SU-DHL-6 (cell line): Measurements from ENCODE around the gene CPLX3.
A peak's percentile ranks its signal among the peaks of the same experiment; 100 is the strongest.

Experiments
- H2AFZ ChIP-seq: fragments of 200-600 bp; sonication (generic); 2 replicates; pipeline ENCODE4 v1.6.1; 2014; ENCODE audit warnings: low read depth, mild to moderate bottlenecking, moderate library complexity, mixed read lengths, antibody characterized with exemption, low read length; ENCODE audit not compliant: severe bottlenecking
- H3F3A ChIP-seq: fragments of 200-600 bp; shearing (Covaris generic); 2 replicates; pipeline ENCODE4 v1.6.0; 2016; ENCODE audit warnings: antibody characterized with exemption, mild to moderate bottlenecking; ENCODE audit not compliant: insufficient read depth
- H3K27ac ChIP-seq: fragments of 200-600 bp; sonication (generic); 2 replicates; pipeline ENCODE4 v1.5.1; 2016; ENCODE audit warnings: low read depth, mild to moderate bottlenecking, low read length, moderate library complexity, mixed read lengths
- H3K27me3 ChIP-seq: fragments of 200-600 bp; sonication (generic), shearing (Covaris generic); 2 replicates; pipeline ENCODE4 v1.6.0; 2014; ENCODE audit warnings: mild to moderate bottlenecking, low read length
- H3K36me3 ChIP-seq: fragments of 200-600 bp; sonication (generic); 2 replicates; pipeline ENCODE4 v1.6.1; 2014; ENCODE audit warnings: mild to moderate bottlenecking, low read length, mixed read lengths
- H3K4me2 ChIP-seq: fragments of 300-600, 200-600 bp; shearing (Covaris generic), sonication (generic); 2 replicates; pipeline ENCODE4 v1.6.0; 2014; ENCODE audit warnings: low read length, low read depth, mild to moderate bottlenecking; ENCODE audit not compliant: poor library complexity, severe bottlenecking
- H3K4me3 ChIP-seq: fragments of 200-600 bp; sonication (generic); 2 replicates; pipeline ENCODE4 v1.5.1; 2014; ENCODE audit warnings: antibody characterized with exemption, low read length, mild to moderate bottlenecking, mixed read lengths; ENCODE audit not compliant: insufficient read depth, poor library complexity, severe bottlenecking
- H3K79me2 ChIP-seq: fragments of 200-600 bp; sonication (generic); 2 replicates; pipeline ENCODE4 v1.6.1; 2014; ENCODE audit warnings: mild to moderate bottlenecking, low read length, moderate library complexity; ENCODE audit not compliant: insufficient read depth
- H3K9ac ChIP-seq: fragments of 200-600 bp; sonication (generic); 2 replicates; pipeline ENCODE4 v1.7.0; 2014; ENCODE audit warnings: mild to moderate bottlenecking, low read length
- H3K9me2 ChIP-seq: fragments of 200-600 bp; sonication (generic); replicated peaks from 2 replicates; pipeline ENCODE4 v1.6.1; 2014; ENCODE audit warnings: low read length; ENCODE audit not compliant: insufficient read depth
- H3K9me3 ChIP-seq: fragments of 200-600 bp; sonication (generic); 2 replicates; pipeline ENCODE4 v1.6.1; 2014; ENCODE audit warnings: low read length, mixed read lengths; ENCODE audit not compliant: insufficient read depth
- H4K20me1 ChIP-seq: fragments of 200-600 bp; sonication (generic); 2 replicates; pipeline ENCODE4 v1.6.1; 2014; ENCODE audit warnings: low read depth, mild to moderate bottlenecking, antibody characterized with exemption, low read length, moderate library complexity, mixed read lengths
- CTCF ChIP-seq: fragments of 200-600 bp; sonication (generic); IDR thresholded peaks from one replicate; pipeline ENCODE4 v1.5.1; 2017; ENCODE audit warnings: antibody characterized with exemption, mild to moderate bottlenecking, low read length, moderate library complexity; ENCODE audit not compliant: insufficient read depth, poor library complexity, severe bottlenecking
- EZH2phosphoT487 ChIP-seq: fragments of 200-600 bp; sonication (generic), shearing (Covaris generic); conservative IDR thresholded peaks from 2 replicates; pipeline ENCODE4 v1.6.1; 2018; ENCODE audit warnings: mild to moderate bottlenecking, antibody characterized with exemption, low read length, moderate library complexity, mixed read lengths

The CPLX3 gene

GRCh38 chr15:74794970-74795349 lies 31.5 kb upstream of the CPLX3 start:
- no peaks in the 10 kb centered on the region for H3K36me3 ChIP-seq
- 0 out of 2 replicates have a peak overlapping the region, but pooled peaks have one; percentile 11 for H3K9ac ChIP-seq
- H3K27ac ChIP-seq, result peak overlapping the region; percentile 43; the same call in 1 of the 2 replicates
- H2AFZ ChIP-seq, result no peak overlapping the region
- no peaks in the 10 kb centered on the region for H4K20me1 ChIP-seq
- H3K4me2 ChIP-seq, result no peak overlapping the region
- no peak overlapping the region for H3K4me3 ChIP-seq
- TF ChIP-seq EZH2phosphoT487 (no peak), CTCF (no peak)
- no peaks in the 10 kb centered on the region for H3K9me2 ChIP-seq
- no peaks in the 10 kb centered on the region for H3K27me3 ChIP-seq
- peaks cover 29% of the 10 kb centered on the region for H3F3A ChIP-seq
- H3K9me3 ChIP-seq, result no peaks in the 10 kb centered on the region
- H3K79me2 ChIP-seq, result peaks cover 83% of the 10 kb centered on the region

GRCh38 chr15:74795966-74796625 lies 30.3 kb upstream of the CPLX3 start:
- Histone ChIP-seq H3K9me3 (no peaks in the 10 kb centered on the region), H3K79me2 (peaks cover 71% of the 10 kb centered on the region), H3K27ac (0 out of 2 replicates have a peak overlapping the region, but pooled peaks have one; percentile 9), H3K4me3 (no peak overlapping the region), H3K9me2 (no peaks in the 10 kb centered on the region), H3K4me2 (no peak overlapping the region), H4K20me1 (no peaks in the 10 kb centered on the region), H3K9ac (no peak overlapping the region), H3K27me3 (no peaks in the 10 kb centered on the region), H3K36me3 (peaks cover 8% of the 10 kb centered on the region), H3F3A (peaks cover 17% of the 10 kb centered on the region), H2AFZ (no peak overlapping the region)
- TF ChIP-seq CTCF (no peak), EZH2phosphoT487 (no peak)

- Histone ChIP-seq H2AFZ (no peak overlapping the region), H3K9ac (0 out of 2 replicates have a peak overlapping the region, but pooled peaks have one; percentile 14), H3K27me3 (no peaks in the 10 kb centered on the region), H3K9me2 (no peaks in the 10 kb centered on the region), H4K20me1 (no peaks in the 10 kb centered on the region), H3K27ac (peak overlapping the region; percentile 68), H3K79me2 (peaks cover 46% of the 10 kb centered on the region), H3K36me3 (peaks cover 20% of the 10 kb centered on the region), H3K4me3 (no peak overlapping the region), H3K9me3 (no peaks in the 10 kb centered on the region), H3K4me2 (peak overlapping the region; percentile 21), H3F3A (peaks cover 16% of the 10 kb centered on the region; the same call in 1 of the 2 replicates)
- TF ChIP-seq CTCF, result no peak
- no peak for TF ChIP-seq EZH2phosphoT487
Measured at GRCh38 chr15:74798388-74799254, 27.8 kb upstream of the CPLX3 start.
